GM11168 (cell line): ENCODE data around the gene TMTC1.
"Not testable (repeated sequence)": the region's sequence is repeated elsewhere in the genome, so short reads cannot be mapped to it uniquely, and the experiment has no call there.

Experiments
- in situ Hi-C: fragments of 300-500 bp; cut with MboI; formaldehyde crosslinking; loops from one replicate; pipeline ENCODE4 v1.12.0; 2022; ENCODE audit warnings: low sequenced_read_pairs; ENCODE audit not compliant: unreplicated experiment

The TMTC1 gene

DNA sequence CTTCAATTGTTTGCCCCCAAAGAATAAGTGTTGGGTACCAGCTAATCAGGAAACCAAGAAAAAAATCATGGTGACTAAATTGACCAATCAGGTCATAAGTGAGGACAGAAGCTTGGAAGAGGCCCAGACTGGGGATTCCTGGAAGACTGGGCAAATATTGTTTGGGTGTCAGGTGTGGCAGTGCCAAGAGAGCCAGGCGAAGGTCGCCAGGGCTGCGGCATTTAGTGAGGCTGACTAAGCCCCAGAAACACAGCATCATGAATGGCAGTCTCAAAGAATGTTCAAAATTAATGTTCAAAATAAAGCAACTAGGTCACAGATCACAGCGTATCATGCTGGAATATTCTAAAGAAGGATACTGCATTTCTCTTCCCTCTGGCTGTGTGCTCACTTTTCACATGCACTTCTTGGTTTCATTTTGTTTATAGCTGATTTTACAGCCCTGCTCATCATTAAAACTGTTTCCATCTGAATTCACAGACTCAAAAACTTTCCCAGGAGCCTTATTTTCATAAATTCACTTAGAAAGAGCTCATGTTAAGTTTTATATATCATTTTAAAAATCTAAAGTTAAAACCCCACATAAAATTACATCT is 201.0 kb downstream of the TMTC1 start:
- in situ Hi-C loops, result no loop called here

DNA sequence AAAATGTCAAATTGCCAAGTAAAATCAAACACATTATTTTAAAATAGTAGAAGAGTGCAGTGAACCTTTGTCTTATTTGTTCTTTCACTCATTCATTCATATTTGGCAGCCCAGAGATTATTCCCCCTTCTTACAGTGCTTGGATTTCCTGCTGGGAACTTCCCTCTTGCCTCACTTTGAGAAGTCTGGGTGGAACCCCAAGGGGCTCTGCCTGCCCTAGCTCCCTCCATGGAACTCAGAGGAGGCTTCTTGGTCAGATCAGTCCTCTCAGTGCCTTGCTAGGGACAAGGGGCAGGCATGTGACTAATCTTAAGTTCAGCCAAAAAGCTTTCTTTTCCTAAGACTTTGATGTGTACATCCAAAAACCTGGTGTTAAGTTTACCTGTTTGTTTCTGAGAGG is 201.6 kb downstream of the TMTC1 start:
- in situ Hi-C loops, result no loop called here

- in situ Hi-C loops, result no loop called here
These were observed 202.1 kb downstream of the TMTC1 start for GRCh38 chr12:29581631-29582030.

DNA sequence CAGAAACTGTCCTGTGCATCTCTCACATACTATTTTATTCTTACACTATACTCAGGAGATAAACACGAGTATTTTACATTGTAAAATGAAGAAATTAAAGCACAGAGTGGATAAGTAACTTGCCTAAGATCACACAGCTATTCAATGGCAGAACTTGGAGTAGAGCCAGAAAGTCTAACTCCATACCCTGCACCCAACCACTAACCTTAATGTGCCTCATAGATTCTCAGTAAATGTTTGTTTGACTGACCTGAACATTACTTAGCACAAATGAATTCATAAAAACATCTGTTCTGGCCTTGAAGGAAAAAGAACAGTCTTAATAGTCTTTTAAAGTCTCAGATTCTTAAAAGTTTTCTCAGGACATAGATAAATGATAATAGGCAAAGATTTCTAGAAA is 202.8 kb downstream of the TMTC1 start:
- in situ Hi-C loops, result no loop called here

- in situ Hi-C loops, result no loop called here
These were observed 205.0 kb downstream of the TMTC1 start for GRCh38 chr12:29578731-29579130.

- in situ Hi-C loops, result no loop called here
These were observed 205.7 kb downstream of the TMTC1 start for GRCh38 chr12:29578070-29578469.

DNA sequence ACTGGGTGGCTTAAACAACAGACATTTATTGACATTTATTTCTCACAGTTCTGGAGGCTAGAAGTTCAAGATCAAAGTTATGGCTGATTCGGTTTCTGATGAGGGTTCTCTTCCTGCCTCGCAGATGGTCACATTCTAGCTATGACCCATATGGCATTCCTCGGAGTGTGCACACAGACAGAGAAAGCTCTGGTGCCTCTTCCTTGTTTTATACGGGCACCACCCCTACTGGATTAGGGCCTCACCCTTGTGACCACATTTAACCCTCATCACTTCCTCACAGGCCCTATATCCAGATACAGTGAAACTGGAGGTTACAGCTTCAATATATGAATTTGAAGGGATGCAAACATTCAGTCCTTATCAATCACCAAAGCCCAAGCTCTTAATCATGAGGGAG is 209.2 kb downstream of the TMTC1 start:
- in situ Hi-C loops, result no loop called here

DNA sequence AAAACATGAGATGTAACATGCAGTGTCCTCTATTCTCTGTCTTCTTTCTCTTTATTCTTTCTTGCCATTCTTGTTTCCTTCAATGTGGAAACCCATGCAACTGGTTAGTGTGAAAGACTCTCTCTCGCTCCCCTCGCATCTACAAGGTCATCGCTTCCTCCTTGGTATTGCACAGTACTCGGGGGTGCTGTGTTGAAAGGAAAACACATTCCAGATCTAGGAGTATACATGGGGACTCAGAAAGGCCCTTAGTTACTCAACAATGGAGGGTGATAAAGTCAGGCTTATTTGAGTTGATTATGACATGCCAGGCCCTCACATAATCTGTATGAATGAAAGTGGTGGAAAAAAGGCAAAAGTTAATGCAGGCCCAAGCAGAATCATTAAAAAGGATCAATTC is 210.8 kb downstream of the TMTC1 start:
- in situ Hi-C loops, result no loop called here

DNA sequence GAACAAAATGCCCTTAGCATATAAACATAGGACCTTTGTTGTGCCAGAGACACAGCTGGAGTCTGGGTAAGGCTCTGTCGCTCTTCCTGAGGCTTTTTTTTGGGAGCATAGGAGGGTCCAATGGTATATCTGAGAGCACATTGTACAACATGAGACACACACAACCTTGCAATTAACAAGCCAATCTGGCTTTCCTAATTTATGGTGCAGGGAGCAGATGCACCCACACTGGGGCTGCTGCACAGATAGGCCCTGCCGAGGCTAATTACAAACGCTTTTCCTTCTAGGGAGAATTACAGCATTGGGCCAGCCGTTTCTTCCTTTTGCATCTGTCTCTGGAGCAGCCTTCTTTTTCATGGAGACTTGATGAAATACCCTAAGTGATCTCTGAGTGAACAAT is 211.3 kb downstream of the TMTC1 start:
- in situ Hi-C loops, result no loop called here

DNA sequence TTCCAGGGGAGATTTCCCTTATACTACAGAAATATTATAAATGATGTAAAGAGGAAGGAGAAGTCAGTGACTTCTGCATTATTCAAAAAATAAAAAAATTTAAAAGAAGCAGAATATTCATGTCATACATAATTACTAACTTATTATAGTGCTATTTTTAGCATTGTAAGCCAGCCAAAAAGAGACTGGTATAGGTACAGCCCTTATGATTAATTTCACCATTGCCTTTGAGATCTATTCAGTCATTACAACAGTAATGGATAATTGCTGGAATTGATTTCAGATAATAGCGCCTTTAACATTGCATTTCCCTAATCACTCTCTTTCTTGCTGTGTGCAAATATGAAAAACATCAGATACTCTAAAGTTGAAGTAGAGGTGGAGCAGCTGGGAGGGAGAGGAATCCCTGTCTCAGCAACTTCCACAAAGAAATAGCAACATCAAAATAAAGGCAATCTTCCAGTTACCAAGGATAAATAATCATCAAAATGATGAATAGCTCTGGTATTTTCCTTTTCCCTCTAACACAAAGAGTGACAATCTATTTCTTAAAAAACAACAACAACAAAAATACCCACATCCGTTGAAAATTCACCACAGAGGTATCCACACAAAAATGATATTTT is 214.5 kb downstream of the TMTC1 start:
- in situ Hi-C loops, result no loop called here

DNA sequence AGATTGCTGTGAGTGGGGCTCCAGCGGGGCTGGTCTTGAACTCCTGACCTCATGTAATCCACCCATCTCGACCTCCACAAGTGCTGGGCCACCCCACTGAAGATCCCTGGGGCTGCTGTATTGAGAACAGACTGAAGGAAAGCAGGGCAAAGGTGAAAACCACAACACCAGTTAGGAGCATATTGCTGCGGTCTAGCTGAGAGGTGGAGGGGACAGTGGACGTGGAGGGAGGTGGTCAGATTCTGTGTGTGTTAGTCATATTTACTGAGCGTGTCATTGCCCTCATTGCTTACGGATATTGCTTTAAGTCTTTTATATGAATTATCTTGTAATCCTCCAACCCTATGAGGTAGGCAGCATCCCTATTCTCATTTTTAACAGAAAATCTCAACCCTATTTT is 217.3 kb downstream of the TMTC1 start:
- in situ Hi-C loops, result no loop called here

GRCh38 chr12:29565727-29566126 is 218.0 kb downstream of the TMTC1 start:
- in situ Hi-C loops, result no loop called here

DNA sequence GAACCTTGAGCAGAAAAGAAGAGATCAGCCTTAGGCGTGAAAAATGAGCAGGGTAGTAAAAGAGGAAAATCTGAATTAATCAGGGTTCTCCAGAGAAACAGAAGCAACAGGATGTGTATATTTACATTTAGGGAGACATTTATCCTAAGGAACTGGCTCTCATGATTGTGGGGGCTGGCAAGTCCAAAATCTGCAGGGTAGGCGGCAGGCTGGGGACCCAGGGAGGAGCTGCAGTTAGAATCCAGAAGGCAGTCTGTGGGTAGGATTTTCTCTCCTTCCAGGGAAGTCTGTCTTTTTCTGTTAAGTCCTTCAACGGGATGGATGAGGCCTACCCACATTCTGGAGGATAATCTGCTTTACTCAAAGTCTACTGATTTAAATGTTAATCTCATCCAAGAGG is 218.8 kb downstream of the TMTC1 start:
- in situ Hi-C loops, result no loop called here

- in situ Hi-C loops, result no loop called here
These were observed 220.1 kb downstream of the TMTC1 start for GRCh38 chr12:29563636-29564035.

DNA sequence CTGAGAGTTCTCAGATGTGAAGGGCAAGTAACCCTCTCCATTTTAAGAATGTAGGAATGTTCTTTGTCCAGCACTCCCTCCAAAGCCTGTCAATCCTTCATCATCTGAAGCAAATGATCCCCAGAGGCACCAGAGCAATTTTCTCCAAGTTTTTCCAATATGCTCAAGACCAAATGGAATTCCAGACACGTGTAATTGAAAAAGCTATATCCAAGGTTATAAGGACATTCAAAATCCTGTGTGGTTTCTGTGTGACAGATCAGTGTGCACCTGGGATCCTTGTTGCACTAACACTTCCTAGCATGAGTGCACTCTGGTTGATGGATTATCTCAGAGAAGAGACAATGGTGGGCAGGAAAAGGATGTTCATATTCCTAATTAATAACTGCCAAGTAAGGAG is 220.7 kb downstream of the TMTC1 start:
- in situ Hi-C loops, result no loop called here

- in situ Hi-C loops, result no loop called here
These were observed 221.5 kb downstream of the TMTC1 start for GRCh38 chr12:29562110-29562804.

GRCh38 chr12:29561664-29562071 is 222.1 kb downstream of the TMTC1 start:
- in situ Hi-C loops, result no loop called here

GRCh38 chr12:29559198-29559597 is 224.5 kb downstream of the TMTC1 start:
- in situ Hi-C loops, result no loop called here

- in situ Hi-C loops, result no loop called here
These were observed 227.4 kb downstream of the TMTC1 start for GRCh38 chr12:29556363-29556762.

DNA sequence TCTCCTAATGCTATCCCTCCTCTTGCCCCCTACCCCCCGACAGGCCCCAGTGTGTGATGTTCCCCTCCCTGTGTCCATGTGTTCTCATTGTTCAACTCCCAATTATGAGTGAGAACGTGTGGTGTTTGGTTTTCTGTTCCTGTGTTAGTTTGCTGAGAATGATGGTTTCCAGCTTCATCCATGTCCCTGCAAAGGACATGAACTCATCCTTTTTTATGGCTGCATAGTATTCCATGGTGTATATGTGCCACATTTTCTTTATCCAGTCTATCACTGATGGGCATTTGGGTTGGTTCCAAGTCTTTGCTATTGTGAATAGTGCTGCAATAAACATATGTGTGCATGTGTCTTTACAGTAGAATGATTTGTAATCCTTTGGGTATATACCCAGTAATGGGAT is 228.3 kb downstream of the TMTC1 start:
- in situ Hi-C loops, result not testable (repeated sequence)

- in situ Hi-C loops, result no loop called here
These were observed 230.6 kb downstream of the TMTC1 start for GRCh38 chr12:29552994-29553748.
